ENCODE measurements around the gene ASPN.

ASPN gene

DNA sequence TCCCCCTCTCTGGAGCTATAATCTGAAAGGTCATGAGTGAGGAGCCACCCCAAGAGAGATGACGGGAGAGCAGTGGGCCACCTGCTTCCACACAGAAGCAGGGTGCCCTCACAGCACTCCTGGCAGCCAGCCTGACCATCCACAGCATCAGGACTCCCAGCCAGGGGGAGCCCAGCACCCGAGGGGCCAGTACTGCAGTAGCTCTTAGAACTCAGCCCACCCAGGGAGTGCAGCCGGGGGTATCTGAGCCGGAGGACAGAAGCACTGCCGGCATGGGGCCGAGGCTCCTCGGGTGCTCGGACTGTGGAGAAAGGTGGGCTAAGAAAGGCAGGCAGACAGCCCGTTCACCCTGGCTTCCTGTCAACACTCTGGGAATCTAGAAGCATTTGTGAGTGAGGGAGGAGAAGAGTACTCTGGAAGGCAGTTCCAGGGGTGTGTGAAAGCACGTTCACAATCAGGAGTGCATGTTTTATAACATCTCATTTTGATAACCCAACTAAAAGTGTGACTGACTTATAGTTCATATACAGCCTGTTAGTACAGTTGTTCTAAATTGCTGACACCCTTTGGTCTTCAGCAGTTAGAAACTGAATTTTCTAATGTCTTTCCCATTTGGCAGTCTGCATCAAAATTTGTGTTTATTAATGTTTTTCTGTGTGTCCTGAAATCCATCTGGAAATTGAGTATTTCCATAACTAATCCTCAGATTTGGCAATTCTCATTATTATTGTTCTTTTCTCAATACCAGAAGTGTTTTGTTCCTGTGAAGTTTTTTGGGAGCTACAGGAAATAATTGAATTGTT lies 25.9 kb upstream of the ASPN start:
- TF ChIP-seq, protein P1, sequence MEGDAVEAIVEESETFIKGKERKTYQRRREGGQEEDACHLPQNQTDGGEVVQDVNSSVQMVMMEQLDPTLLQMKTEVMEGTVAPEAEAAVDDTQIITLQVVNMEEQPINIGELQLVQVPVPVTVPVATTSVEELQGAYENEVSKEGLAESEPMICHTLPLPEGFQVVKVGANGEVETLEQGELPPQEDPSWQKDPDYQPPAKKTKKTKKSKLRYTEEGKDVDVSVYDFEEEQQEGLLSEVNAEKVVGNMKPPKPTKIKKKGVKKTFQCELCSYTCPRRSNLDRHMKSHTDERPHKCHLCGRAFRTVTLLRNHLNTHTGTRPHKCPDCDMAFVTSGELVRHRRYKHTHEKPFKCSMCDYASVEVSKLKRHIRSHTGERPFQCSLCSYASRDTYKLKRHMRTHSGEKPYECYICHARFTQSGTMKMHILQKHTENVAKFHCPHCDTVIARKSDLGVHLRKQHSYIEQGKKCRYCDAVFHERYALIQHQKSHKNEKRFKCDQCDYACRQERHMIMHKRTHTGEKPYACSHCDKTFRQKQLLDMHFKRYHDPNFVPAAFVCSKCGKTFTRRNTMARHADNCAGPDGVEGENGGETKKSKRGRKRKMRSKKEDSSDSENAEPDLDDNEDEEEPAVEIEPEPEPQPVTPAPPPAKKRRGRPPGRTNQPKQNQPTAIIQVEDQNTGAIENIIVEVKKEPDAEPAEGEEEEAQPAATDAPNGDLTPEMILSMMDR (IDR thresholded peaks at IDR 0.05; ENCODE audit: control extremely low read depth, extremely low read depth, low read depth, missing control alignments), result no peak
- DNase-seq (ENCODE audit: extremely low spot score), result no peak
- POLR2A ChIA-PET, result no interaction called here
- CTCF ChIA-PET, result interaction anchor here (1.0 kb wide), 1 partner anchor 10 kb away, joined by 3 read pairs; no protein-coding TSS in a partner anchor

DNA sequence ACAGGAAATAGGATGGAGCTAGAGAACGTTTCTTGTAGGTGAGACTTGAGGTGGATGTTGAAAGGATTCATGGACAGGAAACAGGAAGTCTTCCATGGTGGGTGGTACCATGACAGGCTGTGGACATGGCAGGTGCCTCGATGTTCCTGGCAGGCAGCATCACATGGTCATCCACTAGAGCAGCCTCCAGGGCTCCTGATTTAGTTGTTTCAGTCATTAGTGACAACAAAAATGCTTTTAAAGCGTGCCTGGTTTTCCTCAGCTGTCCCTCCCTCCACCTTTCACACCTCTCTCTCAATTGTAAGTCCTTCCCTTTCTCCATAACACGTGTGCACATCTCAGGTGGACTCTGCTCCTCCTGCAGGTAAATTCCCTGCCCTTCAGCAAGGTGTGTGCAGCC lies 25.2 kb upstream of the ASPN start:
- TF ChIP-seq, protein P1 (IDR thresholded peaks at IDR 0.05; ENCODE audit: control extremely low read depth, extremely low read depth, low read depth, missing control alignments), result no peak
- no peak for DNase-seq (ENCODE audit: extremely low spot score)
- POLR2A ChIA-PET, result no interaction called here
- CTCF ChIA-PET, result interaction anchor here (1.0 kb wide), 1 partner anchor 11 kb away, joined by 3 read pairs; no protein-coding TSS in a partner anchor

DNA sequence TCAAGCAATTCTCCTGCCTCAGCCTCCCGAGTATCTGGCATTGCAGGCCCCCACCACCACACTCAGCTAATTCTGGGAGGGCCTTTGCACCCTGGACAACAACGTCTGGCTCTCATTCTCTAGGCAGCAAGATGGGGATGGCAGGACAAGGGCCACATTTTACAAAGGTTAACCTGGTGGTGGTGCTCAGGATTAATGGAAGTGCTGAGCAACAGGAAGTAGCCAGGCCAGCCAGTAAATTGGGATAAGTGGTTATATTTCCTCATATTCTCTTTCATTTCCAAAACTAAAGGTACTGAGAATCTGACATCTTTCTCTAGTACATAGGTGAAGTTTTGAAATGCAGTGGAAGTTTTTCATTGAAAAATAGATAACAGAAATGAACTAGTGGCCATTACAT lies 24.7 kb upstream of the ASPN start:
- TF ChIP-seq, protein P1 (IDR thresholded peaks at IDR 0.05; ENCODE audit: control extremely low read depth, extremely low read depth, low read depth, missing control alignments), result no peak
- DNase-seq (ENCODE audit: extremely low spot score), result no peak
- ChIA-PET CTCF (interaction anchor here (1.0 kb wide), 1 partner anchor 11 kb away, joined by 3 read pairs; no protein-coding TSS in a partner anchor), POLR2A (no interaction called here)

DNA sequence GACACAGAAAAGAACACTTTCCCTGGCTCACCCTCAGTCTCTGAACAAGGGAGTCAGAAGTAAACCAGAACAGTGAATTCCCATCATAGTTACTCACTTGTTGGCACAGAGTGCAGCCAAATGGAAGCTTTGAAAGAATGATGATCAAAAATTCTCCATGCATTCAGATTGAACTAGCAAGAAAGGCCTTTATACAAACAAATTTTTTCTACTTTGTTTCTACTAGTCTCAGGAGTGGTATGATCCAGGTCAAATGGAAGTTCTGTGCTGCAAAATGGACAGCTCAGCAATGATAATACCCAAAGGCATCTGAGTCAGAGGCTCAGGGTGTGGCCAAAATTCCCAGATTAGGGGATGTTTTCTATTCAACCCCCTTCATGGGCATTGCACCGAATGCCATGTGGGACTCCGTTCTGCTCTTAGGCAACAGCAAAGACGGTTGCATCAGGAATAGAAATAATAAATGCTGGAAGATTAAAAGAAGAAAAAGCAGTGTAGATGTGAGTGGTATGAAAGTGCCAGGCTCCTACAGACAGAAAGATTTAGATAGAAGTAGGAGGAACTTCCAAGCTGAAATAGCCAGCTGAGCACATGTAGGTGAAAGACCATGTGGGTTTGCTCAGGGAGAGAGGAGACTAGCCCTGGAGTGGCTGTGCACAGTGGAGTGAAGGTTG lies 24.0 kb upstream of the ASPN start:
- TF ChIP-seq, protein P1 (IDR thresholded peaks at IDR 0.05; ENCODE audit: control extremely low read depth, extremely low read depth, low read depth, missing control alignments), result no peak
- POLR2A ChIA-PET, result no interaction called here
- DNase-seq (ENCODE audit: extremely low spot score), result no peak
- CTCF ChIA-PET, result no interaction called here

DNA sequence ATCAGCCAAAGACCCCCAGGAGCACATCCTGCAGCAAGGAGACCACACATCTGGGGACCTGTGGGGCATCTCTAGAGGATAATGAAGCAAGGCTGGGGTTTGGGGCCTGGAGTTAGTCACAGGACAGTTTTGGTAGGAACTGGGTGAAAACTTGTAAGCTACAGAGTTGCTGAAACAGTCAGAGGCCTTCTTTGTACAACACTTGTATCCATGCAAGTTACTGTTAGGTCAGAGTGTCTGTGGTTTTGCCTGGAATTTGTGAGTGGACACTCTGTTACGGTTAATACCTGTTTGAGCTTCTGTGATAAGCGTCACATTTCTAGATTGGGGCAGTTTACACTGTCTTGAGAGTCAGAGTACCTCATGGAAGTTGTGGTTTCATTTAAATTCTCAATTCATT lies 22.6 kb upstream of the ASPN start:
- POLR2A ChIA-PET, result no interaction called here
- CTCF ChIA-PET, result interaction anchor here (1.8 kb wide), 1 partner anchor 10 kb away, joined by 6 read pairs; no protein-coding TSS in a partner anchor
- TF ChIP-seq, protein P1 (IDR thresholded peaks at IDR 0.05; ENCODE audit: control extremely low read depth, extremely low read depth, low read depth, missing control alignments), result no peak
- no peak for DNase-seq (ENCODE audit: extremely low spot score)

DNA sequence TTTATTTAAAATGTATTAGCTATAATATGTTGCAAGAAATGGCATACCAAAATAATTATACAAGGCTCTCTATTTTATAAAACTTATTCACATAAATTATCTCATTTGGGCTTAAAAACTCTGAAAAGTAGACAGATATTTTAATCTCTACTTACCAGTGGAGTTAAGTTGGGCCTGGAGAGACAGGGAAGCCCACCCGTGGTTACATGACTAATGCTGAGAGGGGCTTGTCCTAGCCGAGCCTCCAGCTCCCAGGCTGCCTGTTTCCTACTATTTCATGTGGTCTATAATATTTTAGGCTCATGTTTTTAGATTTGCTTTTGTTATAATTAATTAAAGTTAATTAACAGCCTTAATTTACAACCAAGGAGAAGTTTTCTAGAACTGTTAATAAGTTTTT lies 20.9 kb upstream of the ASPN start:
- TF ChIP-seq, protein P1 (IDR thresholded peaks at IDR 0.05; ENCODE audit: control extremely low read depth, extremely low read depth, low read depth, missing control alignments), result no peak
- CTCF ChIA-PET, result interaction anchor here (0.7 to 2.1 kb wide), 5 partner anchors 8 to 365 kb away, joined by 3 to 6 read pairs (median 3); no protein-coding TSS in a partner anchor
- POLR2A ChIA-PET, result no interaction called here
- no peak for DNase-seq (ENCODE audit: extremely low spot score)

Data from GM10248 (cell line).